T47D (cell line): Measurements from ENCODE around the gene CDC23.
"Not testable (repeated sequence)": the region's sequence is repeated elsewhere in the genome, so short reads cannot be mapped to it uniquely, and the experiment has no call there.

Experiments
- DNase-seq, 2 experiments: peaks; one replicate each; pipeline versions ENCODE4 v3.0.0 to v3.0.0-alpha.2; 2011 to 2012; ENCODE audit warnings: low read depth in 1 of 2, low spot score in 1 of 2
- JUND ChIP-seq: IDR thresholded peaks from 2 replicates; pipeline ENCODE4 v1.6.1; 2012; ENCODE audit warnings: low read depth
- in situ Hi-C: cut with HindIII; loops from 2 replicates; pipeline ENCODE4 v1.10.0; 2016; ENCODE audit warnings: low sequenced_read_pairs, low pct_unique_long_range_greater_than_20kb

CDC23 gene

GRCh38 chr5:138149530-138149929, 63.6 kb downstream of the CDC23 start:
- no peak for TF ChIP-seq JUND
- in situ Hi-C loops: no loop called here
- no peak for DNase-seq

GRCh38 chr5:138148811-138149210, 64.3 kb downstream of the CDC23 start:
- no peak for TF ChIP-seq JUND
- in situ Hi-C loops: no loop called here
- DNase-seq: no peak

- in situ Hi-C loops, DNase-seq: not testable (repeated sequence)
Measured at GRCh38 chr5:138143578-138143977, 69.5 kb downstream of the CDC23 start.

- peak in 1 of 2 experiments; percentile 27 for DNase-seq
- TF ChIP-seq JUND: no peak
- in situ Hi-C loops: no loop called here
Measured at GRCh38 chr5:138141734-138142133, 71.4 kb downstream of the CDC23 start.

- in situ Hi-C loops: no loop called here
- no peak for DNase-seq
Measured at GRCh38 chr5:138140268-138140667, 72.9 kb downstream of the CDC23 start.

GRCh38 chr5:138139781-138140090, 73.4 kb downstream of the CDC23 start:
- TF ChIP-seq JUND: no peak
- DNase-seq: no peak
- in situ Hi-C loops: no loop called here

More at GRCh38 chr5:138140268-138140667, 72.9 kb downstream of the CDC23 start:
- TF ChIP-seq JUND: no peak

GRCh38 chr5:138138949-138139780, 74.0 kb downstream of the CDC23 start, which contains the start of gene NME5:
Gene NME5, minus strand, starts transcription at chr5:138139428. Its CDS starts 648 bp downstream, at chr5:138138780.
- no peak for TF ChIP-seq JUND
- peak; percentile 79 to 85 for DNase-seq
- in situ Hi-C loops: no loop called here
